HTR-8/SVneo (cell line): ENCODE data around the gene SURF2.

Experiments used
- DNase-seq: peaks from one replicate; pipeline ENCODE4 v3.0.0; 2011; ENCODE audit warnings: low spot score, mixed read lengths; ENCODE audit not compliant: insufficient read length
- FAIRE-seq: peaks from 2 replicates; lab custom pipeline; 2011; peaks lifted over from hg19 to GRCh38; lab: Jason Lieb, UNC

SURF2 gene

DNA sequence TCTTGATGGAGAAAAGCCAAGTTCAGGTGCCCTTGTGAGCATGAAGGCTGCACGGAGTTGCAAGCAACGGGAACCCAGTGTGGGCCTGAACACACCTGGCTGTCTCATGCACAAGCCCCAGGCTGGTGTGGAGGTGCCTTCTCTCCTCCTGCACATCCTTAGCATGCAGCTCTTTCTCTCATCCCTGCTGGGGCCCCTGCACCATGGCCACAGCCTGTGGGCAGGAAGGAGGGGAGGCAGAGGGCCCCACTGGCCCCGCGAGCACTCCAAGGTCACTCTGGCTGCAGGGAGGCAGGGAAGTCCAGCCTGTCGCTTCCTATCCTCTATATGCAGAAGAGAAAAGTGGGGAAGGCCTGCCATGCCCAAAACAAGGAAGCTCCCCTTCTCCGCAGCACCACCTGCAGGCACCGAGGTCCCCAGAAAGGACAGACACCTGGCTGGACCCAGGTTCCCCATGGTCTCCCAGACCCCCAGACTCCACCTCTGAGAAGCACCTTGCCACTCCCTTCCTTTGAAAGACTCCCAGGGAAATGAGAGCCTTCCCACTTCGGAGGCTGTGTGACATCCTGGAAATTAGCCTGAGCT lies 38.4 kb downstream of the SURF2 start:
- no peak for DNase-seq
- FAIRE-seq: no peak

- FAIRE-seq: no peak
- no peak for DNase-seq
Measured at GRCh38 chr9:133396952-133397351, 40.6 kb downstream of the SURF2 start.

GRCh38 chr9:133397370-133397769 lies 41.0 kb downstream of the SURF2 start:
- FAIRE-seq (no peak), DNase-seq (no peak)

DNA sequence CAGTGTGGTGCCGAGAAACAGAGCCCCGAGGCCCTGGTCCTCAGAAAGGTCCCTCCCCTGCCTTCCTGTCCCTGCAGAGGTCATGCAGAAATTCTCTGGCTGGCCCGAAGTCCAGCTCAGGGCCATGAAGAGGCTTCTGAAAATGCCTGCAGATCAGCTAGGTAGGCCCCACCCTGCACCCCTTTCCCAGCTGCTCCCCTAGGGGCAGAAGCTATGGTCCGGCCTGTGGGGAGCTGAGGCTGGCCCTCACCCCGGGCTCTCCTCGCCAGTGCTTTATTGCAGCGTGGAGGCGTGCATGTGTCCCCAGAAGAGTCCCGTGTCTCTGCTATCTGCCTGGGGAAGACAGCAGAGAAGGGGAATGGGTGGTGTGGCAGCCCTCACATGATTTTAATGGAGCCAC lies 41.5 kb downstream of the SURF2 start:
- FAIRE-seq (no peak), DNase-seq (no peak)

- FAIRE-seq: no peak
Measured at GRCh38 chr9:133400292-133400691, 43.9 kb downstream of the SURF2 start.

GRCh38 chr9:133401588-133401987 lies 45.2 kb downstream of the SURF2 start:
- DNase-seq (no peak), FAIRE-seq (no peak)

More at GRCh38 chr9:133400292-133400691, 43.9 kb downstream of the SURF2 start:
- no peak for DNase-seq

DNA sequence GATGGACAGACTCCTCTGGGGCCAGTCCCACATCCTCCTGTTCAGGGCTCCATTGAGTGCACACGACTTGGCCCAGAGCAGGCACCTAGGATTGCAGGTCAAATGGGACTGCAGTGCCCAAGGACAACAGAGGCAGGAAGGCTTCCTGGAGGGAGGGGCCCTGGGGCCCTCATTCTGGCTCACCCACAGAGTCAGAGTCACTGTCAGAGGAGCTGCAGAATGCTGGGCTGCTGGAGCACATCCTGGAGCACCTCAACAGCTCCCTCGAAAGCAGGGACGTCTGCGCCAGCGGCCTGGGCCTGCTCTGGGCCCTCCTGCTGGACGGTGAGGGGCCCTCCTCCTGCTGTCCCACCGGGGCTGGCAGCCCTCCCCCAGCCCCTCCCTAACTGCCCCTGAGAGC lies 46.3 kb downstream of the SURF2 start:
- FAIRE-seq: no peak
- no peak for DNase-seq

DNA sequence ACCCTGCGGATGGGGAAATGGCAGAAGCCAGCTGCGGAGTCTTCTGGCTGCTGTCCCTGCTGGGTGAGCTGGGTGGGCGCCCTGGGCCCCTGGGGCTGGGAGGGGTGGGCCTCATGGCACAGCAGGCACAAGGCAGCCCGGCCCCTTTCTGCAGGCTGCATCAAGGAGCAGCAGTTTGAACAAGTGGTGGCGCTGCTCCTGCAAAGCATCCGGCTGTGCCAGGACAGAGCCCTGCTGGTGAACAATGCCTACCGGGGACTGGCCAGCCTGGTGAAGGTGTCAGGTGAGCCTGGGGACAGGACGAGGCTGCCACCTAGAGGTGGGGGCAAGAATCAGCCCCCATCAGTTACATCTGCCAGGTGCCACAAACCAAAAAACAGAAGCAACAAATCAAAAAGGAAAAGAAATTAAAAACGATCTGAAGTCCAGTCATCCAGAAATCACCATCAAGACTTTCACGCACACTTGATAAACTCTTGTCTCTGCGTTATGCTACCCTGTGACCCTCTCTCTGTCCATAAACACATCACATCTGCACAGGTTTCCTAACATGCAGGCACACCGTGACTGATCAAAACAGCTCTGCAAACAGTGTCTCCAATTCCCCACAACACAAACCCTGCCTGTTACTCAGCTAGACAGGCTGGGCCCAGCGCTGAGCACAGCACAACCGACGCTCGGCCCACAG lies 47.6 kb downstream of the SURF2 start:
- DNase-seq (peak; percentile 23), FAIRE-seq (no peak)

DNA sequence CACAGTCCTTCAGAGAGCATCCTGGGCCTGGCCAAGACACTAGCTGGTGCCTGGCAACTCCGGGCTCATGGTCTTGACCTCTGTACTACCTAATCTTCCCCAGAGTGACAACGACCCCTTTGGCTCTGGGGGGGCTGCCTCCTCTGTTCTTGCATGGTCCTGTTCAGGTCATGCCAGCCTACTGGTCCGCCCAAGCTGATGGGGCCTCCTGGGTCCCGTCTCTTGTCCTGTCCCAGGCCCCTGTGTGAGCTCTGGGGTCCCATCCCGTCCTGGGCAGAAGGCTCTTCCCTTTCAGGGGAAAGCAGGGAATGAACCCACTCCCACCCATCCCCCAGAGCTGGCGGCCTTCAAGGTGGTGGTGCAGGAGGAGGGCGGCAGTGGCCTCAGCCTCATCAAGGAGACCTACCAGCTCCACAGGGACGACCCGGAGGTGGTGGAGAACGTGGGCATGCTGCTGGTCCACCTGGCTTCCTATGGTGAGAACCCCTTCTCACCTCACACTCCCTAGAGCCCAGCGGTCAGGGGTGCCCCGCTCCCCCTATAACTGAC lies 48.2 kb downstream of the SURF2 start:
- FAIRE-seq (no peak), DNase-seq (no peak)

- FAIRE-seq (no peak), DNase-seq (no peak)
Measured at GRCh38 chr9:133405508-133406438, 49.4 kb downstream of the SURF2 start.

DNA sequence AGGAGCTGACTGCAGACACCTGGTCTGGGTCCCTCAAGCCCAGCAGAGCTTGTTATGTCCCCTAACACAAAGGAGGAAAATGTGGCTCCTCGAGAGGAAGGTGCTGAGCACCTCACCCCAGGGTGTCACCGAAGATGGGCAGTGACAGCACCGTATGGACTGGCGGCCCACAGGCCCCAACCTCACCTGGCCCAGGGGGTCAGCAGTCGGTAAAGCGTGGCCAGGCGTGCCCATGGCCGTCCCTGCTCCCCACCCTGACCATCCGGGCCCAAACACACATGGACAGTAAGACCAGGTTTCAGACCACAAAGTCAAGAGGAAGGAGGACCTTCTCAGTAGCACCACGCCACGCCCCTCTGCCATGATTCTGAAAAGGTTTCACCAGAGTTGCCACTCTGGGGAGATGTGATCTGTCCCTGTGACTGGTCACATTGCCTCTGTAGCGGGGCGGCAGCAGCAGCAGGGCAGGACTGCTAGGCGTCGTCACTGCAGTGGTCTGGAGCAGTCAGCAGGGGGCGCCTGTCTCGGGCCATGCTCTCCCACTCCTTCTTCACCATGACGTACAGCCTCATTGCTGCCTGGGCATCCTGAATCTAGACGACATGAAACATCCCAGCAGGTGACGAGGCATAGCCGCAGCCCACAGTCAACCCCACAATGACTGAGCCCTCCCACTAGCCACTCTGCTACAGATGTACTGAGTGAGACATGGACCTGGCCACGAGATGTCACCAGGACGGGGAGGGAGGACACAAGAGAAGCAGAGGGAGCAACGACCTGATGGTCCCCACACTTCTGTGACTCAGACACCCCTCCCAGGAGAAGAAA lies 50.3 kb downstream of the SURF2 start:
- DNase-seq (peak; percentile 62), FAIRE-seq (peak; percentile 58)

DNA sequence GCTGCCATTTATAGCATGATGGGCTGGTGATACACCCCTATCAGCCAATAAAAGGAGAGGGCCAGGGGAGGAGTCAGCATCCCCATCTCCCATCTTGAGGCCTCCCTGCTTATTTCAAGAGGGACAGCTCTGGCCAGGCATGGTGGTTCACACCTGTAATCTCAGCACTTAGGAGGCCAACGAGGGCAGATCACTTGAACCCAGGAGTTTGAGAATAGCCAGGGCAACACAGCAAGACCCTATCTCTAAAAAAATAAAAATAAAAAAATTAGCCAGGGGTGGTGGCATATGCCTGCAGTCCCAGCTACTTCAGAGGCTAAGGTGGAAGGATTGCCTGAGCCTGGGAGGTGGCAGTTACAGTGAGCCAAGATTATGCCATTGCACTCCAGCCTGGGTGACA lies 51.7 kb downstream of the SURF2 start:
- FAIRE-seq: no peak
- no peak for DNase-seq
